H9 (cell line): Measurements from ENCODE around the gene PPP1R15A. TPM values are rescaled to one million over a fixed set of nuclear protein-coding genes. Genes with fewer than 3 reads are reported as not detected.

Experiments used
- DNase-seq: peaks from one replicate; pipeline ENCODE4 v3.0.0-alpha.2; 2017
- H2AFZ ChIP-seq: one replicate; pipeline ENCODE4 v1.6.1; 2013; ENCODE audit warnings: mild to moderate bottlenecking, low read length, control low read depth, moderate library complexity
- H2AK5ac ChIP-seq: 2 replicates; pipeline ENCODE4 v1.6.1; 2013; ENCODE audit warnings: low read length, control low read depth, mixed read lengths; ENCODE audit not compliant: insufficient read length
- H2BK120ac ChIP-seq: one replicate; pipeline ENCODE4 v1.6.1; 2013; ENCODE audit warnings: low read depth, mild to moderate bottlenecking, low read length, control low read depth, inconsistent platforms; ENCODE audit not compliant: poor library complexity, severe bottlenecking
- H2BK12ac ChIP-seq: 2 replicates; pipeline ENCODE4 v1.6.1; 2013; ENCODE audit warnings: low read length, control low read depth, mixed read lengths, low read depth; ENCODE audit not compliant: insufficient read length
- H2BK15ac ChIP-seq: 2 replicates; pipeline ENCODE4 v1.6.1; 2013; ENCODE audit warnings: low read depth, low read length, control low read depth
- H2BK20ac ChIP-seq: one replicate; pipeline ENCODE4 v1.6.1; 2013; ENCODE audit warnings: low read depth, mild to moderate bottlenecking, low read length, control low read depth, inconsistent platforms; ENCODE audit not compliant: poor library complexity, severe bottlenecking
- H2BK5ac ChIP-seq: 2 replicates; pipeline ENCODE4 v1.6.1; 2013; ENCODE audit warnings: low read length, control low read depth, mixed read lengths; ENCODE audit not compliant: insufficient read length
- H3K14ac ChIP-seq: 2 replicates; pipeline ENCODE4 v1.6.1; 2013; ENCODE audit warnings: low read length, control low read depth; ENCODE audit not compliant: insufficient read depth
- H3K18ac ChIP-seq: 2 replicates; pipeline ENCODE4 v1.6.1; 2013; ENCODE audit warnings: low read depth, mild to moderate bottlenecking, mixed read lengths, low read length, control low read depth; ENCODE audit not compliant: insufficient read length
- H3K23ac ChIP-seq: 2 replicates; pipeline ENCODE4 v1.6.1; 2013; ENCODE audit warnings: low read length, control low read depth, mixed read lengths, low read depth; ENCODE audit not compliant: insufficient read length
- H3K23me2 ChIP-seq: 2 replicates; pipeline ENCODE4 v1.6.1; 2013; ENCODE audit warnings: low read depth, mild to moderate bottlenecking, mixed read lengths, low read length, control low read depth; ENCODE audit not compliant: insufficient read length, poor library complexity, severe bottlenecking
- H3K27ac ChIP-seq: 2 replicates; pipeline ENCODE4 v1.5.1; 2013; ENCODE audit warnings: low read length, control low read depth, mixed read lengths, low read depth; ENCODE audit not compliant: insufficient read length
- H3K27me3 ChIP-seq: 2 replicates; pipeline ENCODE4 v1.6.1; 2013; ENCODE audit warnings: low read length, control low read depth, inconsistent platforms; ENCODE audit not compliant: insufficient read depth
- H3K4ac ChIP-seq: 2 replicates; pipeline ENCODE4 v1.6.1; 2013; ENCODE audit warnings: low read depth, mild to moderate bottlenecking, control low read depth, inconsistent platforms, low read length, moderate library complexity
- H3K4me1 ChIP-seq: 2 replicates; pipeline ENCODE4 v1.6.1; 2013; ENCODE audit warnings: low read length, control low read depth, inconsistent platforms; ENCODE audit not compliant: insufficient read depth
- H3K4me2 ChIP-seq: 2 replicates; pipeline ENCODE4 v1.6.1; 2013; ENCODE audit warnings: low read length, control low read depth, mixed read lengths; ENCODE audit not compliant: insufficient read length, insufficient read depth
- H3K56ac ChIP-seq: 2 replicates; pipeline ENCODE4 v1.6.1; 2013; ENCODE audit warnings: low read depth, mild to moderate bottlenecking, mixed read lengths, low read length, control low read depth; ENCODE audit not compliant: insufficient read length
- H3K79me1 ChIP-seq: 2 replicates; pipeline ENCODE4 v1.6.1; 2013; ENCODE audit warnings: low read depth, mild to moderate bottlenecking, moderate library complexity, low read length, control low read depth, inconsistent platforms; ENCODE audit not compliant: insufficient read depth, poor library complexity, severe bottlenecking
- H3K79me2 ChIP-seq: 2 replicates; pipeline ENCODE4 v1.6.1; 2013; ENCODE audit warnings: low read length, control low read depth, inconsistent platforms; ENCODE audit not compliant: insufficient read depth
- H3K9ac ChIP-seq: 2 replicates; pipeline ENCODE4 v1.6.1; 2013; ENCODE audit warnings: low read length, control low read depth, mixed read lengths; ENCODE audit not compliant: insufficient read length; ENCODE audit errors: extremely low read depth
- H3K9me3 ChIP-seq: one replicate; pipeline ENCODE4 v1.6.1; 2013; ENCODE audit warnings: low read depth, low read length, inconsistent platforms; ENCODE audit not compliant: control insufficient read depth
- H3T11ph ChIP-seq: one replicate; pipeline ENCODE4 v1.6.1; 2013; ENCODE audit warnings: mild to moderate bottlenecking, low read length, control low read depth, inconsistent platforms
- H4K20me1 ChIP-seq: one replicate; pipeline ENCODE4 v1.6.1; 2013; ENCODE audit not compliant: control insufficient read depth, insufficient read length, insufficient read depth
- H4K5ac ChIP-seq: 2 replicates; pipeline ENCODE4 v1.6.1; 2013; ENCODE audit warnings: low read depth, mild to moderate bottlenecking, mixed read lengths, low read length, control low read depth; ENCODE audit not compliant: insufficient read length
- H4K8ac ChIP-seq: replicated peaks from 2 replicates; pipeline ENCODE4 v1.6.1; 2013; ENCODE audit warnings: low read length, control low read depth, mixed read lengths, low read depth; ENCODE audit not compliant: insufficient read length
- H4K91ac ChIP-seq: 2 replicates; pipeline ENCODE4 v1.6.1; 2013; ENCODE audit warnings: low read depth, mild to moderate bottlenecking, moderate library complexity, mixed read lengths, low read length, control low read depth; ENCODE audit not compliant: insufficient read length
- H3K27ac Mint-ChIP-seq, 3 experiments: 2 replicates in 2 of 3; 3 replicates in 1 of 3; pipeline ENCODE4 v1.8.0; 2020 to 2021; ENCODE audit warnings: mixed read lengths in 3 of 3, mild to moderate bottlenecking in 1 of 3, moderate library complexity in 1 of 3
- H3K27me3 Mint-ChIP-seq: 2 replicates; pipeline ENCODE4 v1.8.0; 2021; ENCODE audit warnings: low read depth, mild to moderate bottlenecking, moderate library complexity, mixed read lengths
- H3K36me3 Mint-ChIP-seq, 3 experiments: 2 replicates in 2 of 3; 3 replicates in 1 of 3; pipeline ENCODE4 v1.8.0; 2020 to 2021; ENCODE audit warnings: low read depth in 3 of 3, mixed read lengths in 3 of 3; ENCODE audit not compliant: insufficient read depth in 1 of 3
- H3K4me1 Mint-ChIP-seq, 2 experiments: 2 replicates each; pipeline ENCODE4 v1.8.0; 2020; ENCODE audit warnings: mixed read lengths in 2 of 2
- H3K4me3 Mint-ChIP-seq, 2 experiments: 2 replicates in 1 of 2; 3 replicates in 1 of 2; pipeline ENCODE4 v1.8.0; 2020 to 2021; ENCODE audit warnings: mild to moderate bottlenecking in 2 of 2, mixed read lengths in 2 of 2, moderate library complexity in 1 of 2
- H3K9me3 Mint-ChIP-seq, 2 experiments: 2 replicates in 1 of 2; 3 replicates in 1 of 2; pipeline ENCODE4 v1.8.0; 2020; ENCODE audit warnings: mild to moderate bottlenecking in 2 of 2, mixed read lengths in 2 of 2, moderate library complexity in 1 of 2
- WGBS: extraction: QIAGEN DNeasy Blood & Tissue Kit; methylation state at CpG from one replicate; pipeline ENCODE4 v1.1.7; 2013; ENCODE audit warnings: missing lambda C conversion rate, low lambda C conversion rate, mixed read lengths; ENCODE audit not compliant: insufficient read length; ENCODE audit errors: extremely low coverage; 5-methylcytosine and 5-hydroxymethylcytosine counted together
- total RNA-seq: library from RNA; stranded (reverse); gene quantifications from 2 replicates; pipeline ENCODE4 v1.2.1, GENCODE V29; 2021
- TF ChIP-seq, protein P1 (sequence below): fragments of 200-600 bp; sonication (generic); conservative IDR thresholded peaks from 3 replicates; pipeline ENCODE4 v1.8.0; 2021; ENCODE audit warnings: antibody characterized with exemption, mild to moderate bottlenecking

Gene PPP1R15A
- total RNA-seq, 1 experiment from 2014 or later, result 17.2 TPM

DNA sequence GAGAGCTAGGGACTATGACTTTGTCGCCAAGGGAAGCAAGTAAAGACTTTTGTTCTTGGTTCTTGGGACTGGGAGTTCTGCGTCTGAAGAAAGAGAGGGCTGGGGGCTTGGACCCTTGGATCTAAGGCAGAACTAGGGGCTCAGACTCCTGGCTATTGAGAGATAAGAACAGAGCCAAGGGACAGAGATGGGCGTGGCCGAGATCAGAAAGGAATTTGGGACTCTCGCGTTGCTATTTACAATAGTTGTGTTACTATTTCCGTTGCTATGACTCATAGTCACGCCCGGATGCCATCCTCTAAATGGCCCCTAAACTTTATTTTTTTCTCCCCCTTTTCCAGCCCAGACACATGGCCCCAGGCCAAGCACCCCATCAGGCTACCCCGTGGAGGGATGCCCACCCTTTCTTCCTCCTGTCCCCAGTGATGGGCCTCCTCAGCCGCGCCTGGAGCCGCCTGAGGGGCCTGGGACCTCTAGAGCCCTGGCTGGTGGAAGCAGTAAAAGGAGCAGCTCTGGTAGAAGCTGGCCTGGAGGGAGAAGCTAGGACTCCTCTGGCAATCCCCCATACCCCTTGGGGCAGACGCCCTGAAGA lies 759 bp downstream of the PPP1R15A start:
- H3K56ac ChIP-seq, result no peak overlapping the region
- Mint-ChIP-seq H3K4me3 (peak overlapping the region; percentile 98 to 99), H3K4me1 (peaks cover 30 to 33% of the 10 kb centered on the region in 2 experiments), H3K27ac (peak overlapping the region; percentile 100), H3K27me3 (no peaks in the 10 kb centered on the region), H3K36me3 (peaks cover 29 to 50% (median 40%) of the 10 kb centered on the region in 3 experiments), H3K9me3 (no peaks in the 10 kb centered on the region)
- no peak overlapping the region for H2BK5ac ChIP-seq
- no peak overlapping the region for H3K23ac ChIP-seq
- H3K9ac ChIP-seq, result peak overlapping the region; percentile 89
- H3K14ac ChIP-seq, result peak overlapping the region; percentile 99
- H2BK12ac ChIP-seq, result peak overlapping the region; percentile 31
- H2BK20ac ChIP-seq, result peak overlapping the region; percentile 76
- H3K27ac ChIP-seq, result peak overlapping the region; percentile 47
- peak; percentile 85 for DNase-seq
- H3K4ac ChIP-seq, result peak overlapping the region; percentile 88
- H2AK5ac ChIP-seq, result peak overlapping the region; percentile 11
- H3K18ac ChIP-seq, result peak overlapping the region; percentile 99
- H3K79me1 ChIP-seq, result peaks cover 11% of the 10 kb centered on the region
- H4K5ac ChIP-seq, result peak overlapping the region; percentile 64
- H3K23me2 ChIP-seq, result peaks cover 7% of the 10 kb centered on the region
- H2BK15ac ChIP-seq, result no peak overlapping the region
- WGBS, result no CpG with 5 or more reads among the region's 14 CpGs
- H2AFZ ChIP-seq, result no peak overlapping the region
- H3K4me2 ChIP-seq, result peak overlapping the region; percentile 77
- H4K20me1 ChIP-seq, result no peaks in the 10 kb centered on the region
- TF ChIP-seq, protein P1, sequence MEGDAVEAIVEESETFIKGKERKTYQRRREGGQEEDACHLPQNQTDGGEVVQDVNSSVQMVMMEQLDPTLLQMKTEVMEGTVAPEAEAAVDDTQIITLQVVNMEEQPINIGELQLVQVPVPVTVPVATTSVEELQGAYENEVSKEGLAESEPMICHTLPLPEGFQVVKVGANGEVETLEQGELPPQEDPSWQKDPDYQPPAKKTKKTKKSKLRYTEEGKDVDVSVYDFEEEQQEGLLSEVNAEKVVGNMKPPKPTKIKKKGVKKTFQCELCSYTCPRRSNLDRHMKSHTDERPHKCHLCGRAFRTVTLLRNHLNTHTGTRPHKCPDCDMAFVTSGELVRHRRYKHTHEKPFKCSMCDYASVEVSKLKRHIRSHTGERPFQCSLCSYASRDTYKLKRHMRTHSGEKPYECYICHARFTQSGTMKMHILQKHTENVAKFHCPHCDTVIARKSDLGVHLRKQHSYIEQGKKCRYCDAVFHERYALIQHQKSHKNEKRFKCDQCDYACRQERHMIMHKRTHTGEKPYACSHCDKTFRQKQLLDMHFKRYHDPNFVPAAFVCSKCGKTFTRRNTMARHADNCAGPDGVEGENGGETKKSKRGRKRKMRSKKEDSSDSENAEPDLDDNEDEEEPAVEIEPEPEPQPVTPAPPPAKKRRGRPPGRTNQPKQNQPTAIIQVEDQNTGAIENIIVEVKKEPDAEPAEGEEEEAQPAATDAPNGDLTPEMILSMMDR, result no peak
- H3K9me3 ChIP-seq, result no peaks in the 10 kb centered on the region
- H3K4me1 ChIP-seq, result peaks cover 6% of the 10 kb centered on the region
- peaks cover 4% of the 10 kb centered on the region; the same call in 1 of the 2 replicates for H3K79me2 ChIP-seq
- H3T11ph ChIP-seq, result peak overlapping the region; percentile 73
- no peak overlapping the region for H4K8ac ChIP-seq
- H4K91ac ChIP-seq, result peak overlapping the region; percentile 93
- peak overlapping the region; percentile 83 for H2BK120ac ChIP-seq
- no peaks in the 10 kb centered on the region for H3K27me3 ChIP-seq
